GM23338 (cell line): Measurements from ENCODE around the gene UMOD.

Experiments
- CREB1 ChIP-seq: fragments of 250-450 bp; sonication (Bioruptor Pico); IDR thresholded peaks from 2 replicates; pipeline ENCODE4 v1.5.0; 2020; ENCODE audit warnings: low read depth, mild to moderate bottlenecking, moderate library complexity
- CTCF ChIP-seq, 2 experiments: fragments of 200-600 bp in 1 of 2; sonication (generic) in 1 of 2; conservative IDR thresholded peaks; 2 replicates each; pipeline versions ENCODE4 v1.5.1 to v1.6.1; 2016 to 2017; ENCODE audit warnings: antibody characterized with exemption in 2 of 2, low read depth in 2 of 2, mild to moderate bottlenecking in 2 of 2, moderate library complexity in 1 of 2
- EZH2 ChIP-seq: fragments of 200-600 bp; sonication (generic); IDR thresholded peaks from one replicate; pipeline ENCODE4 v1.8.0; 2017; ENCODE audit warnings: antibody characterized with exemption, mild to moderate bottlenecking, low read depth; ENCODE audit not compliant: unreplicated experiment
- NANOG ChIP-seq: IDR thresholded peaks from 2 replicates; pipeline ENCODE4 v1.6.1; 2016; ENCODE audit warnings: antibody characterized with exemption, borderline replicate concordance
- POLR2AphosphoS5 ChIP-seq: IDR thresholded peaks from 2 replicates; pipeline ENCODE4 v1.6.1; 2016; ENCODE audit warnings: antibody characterized with exemption, low read depth

GRCh38 chr16:20349615-20350014 lies 2.9 kb downstream of the UMOD start:
- TF ChIP-seq NANOG (no peak), CTCF (conservative IDR thresholded peaks at IDR 0.05; ENCODE audit: low read depth in 2 of 2) (peak; percentile 59 to 73), CREB1 (CRISPR knock-in tag) (no peak), POLR2AphosphoS5 (no peak), EZH2 (no peak)
